WTC11 (cell line): ENCODE data around the gene RPL36AL. TPM values are rescaled to one million over a fixed set of nuclear protein-coding genes. Genes with fewer than 3 reads are reported as not detected.

Experiments
- ATAC-seq: fragments of 200-7000 bp; cut with Tn5 transposase; 2 replicates; pipeline ENCODE4 v1.10.0; 2021; ENCODE audit warnings: mild to moderate bottlenecking, moderate library complexity
- CTCF ChIA-PET: fragments of 300-600 bp; sonication (Branson Sonifier 250); formaldehyde crosslinking; loops from one replicate; lab custom pipeline; 2021; ENCODE audit warnings: antibody characterized with exemption; lab: Charles Lee
- POLR2A ChIA-PET: fragments of 350-600 bp; sonication (Branson Sonifier 250); formaldehyde crosslinking; loops from one replicate; lab custom pipeline; 2021; ENCODE audit warnings: antibody characterized with exemption; lab: Charles Lee
- DNase-seq: peaks from one replicate; pipeline ENCODE4 v3.0.0; 2021; ENCODE audit warnings: low spot score
- H3K27ac Mint-ChIP-seq: 2 replicates; pipeline ENCODE4 v1.8.0; 2021; ENCODE audit warnings: mixed read lengths
- H3K27me3 Mint-ChIP-seq: 2 replicates; pipeline ENCODE4 v1.8.0; 2021; ENCODE audit warnings: low read depth, mild to moderate bottlenecking, moderate library complexity, mixed read lengths
- H3K36me3 Mint-ChIP-seq: 2 replicates; pipeline ENCODE4 v1.8.0; 2021; ENCODE audit warnings: mixed read lengths
- H3K4me1 Mint-ChIP-seq: 2 replicates; pipeline ENCODE4 v1.8.0; 2022; ENCODE audit warnings: mixed read lengths
- H3K4me3 Mint-ChIP-seq: 2 replicates; pipeline ENCODE4 v1.8.0; 2021; ENCODE audit warnings: mild to moderate bottlenecking, moderate library complexity, mixed read lengths
- H3K9me3 Mint-ChIP-seq: 2 replicates; pipeline ENCODE4 v1.8.0; 2021; ENCODE audit warnings: mixed read lengths
- E2F5 ChIP-seq: sonication (generic); formaldehyde crosslinking; IDR thresholded peaks from 2 replicates; pipeline ENCODE4 v1.8.1; 2022; ENCODE audit warnings: mild to moderate bottlenecking, moderate library complexity, missing genetic modification reagents
- IRF2 ChIP-seq: sonication (generic); formaldehyde crosslinking; IDR thresholded peaks from 2 replicates; pipeline ENCODE4 v1.8.0; 2022; ENCODE audit warnings: low read depth, missing genetic modification reagents, borderline replicate concordance
- NFYB ChIP-seq: sonication (generic); formaldehyde crosslinking; conservative IDR thresholded peaks from 2 replicates; pipeline ENCODE4 v1.8.0; 2022; ENCODE audit warnings: low read depth, missing genetic modification reagents
- ZNF423 ChIP-seq: fragments of 250-450 bp; sonication (Bioruptor Pico); IDR thresholded peaks from 2 replicates; pipeline ENCODE4 v2.1.2; 2022; ENCODE audit warnings: mild to moderate bottlenecking, moderate library complexity
- total RNA-seq: library from RNA; stranded (reverse); gene quantifications from 3 replicates; pipeline ENCODE4 v1.2.3, GENCODE V29; 2021

Gene RPL36AL
- total RNA-seq, 1 experiment from 2014 or later: 212 TPM

GRCh38 chr14:49569281-49569680, 51.1 kb downstream of the RPL36AL start:
- Mint-ChIP-seq H3K36me3 (peaks cover 37% of the 10 kb centered on the region), H3K27me3 (no peaks in the 10 kb centered on the region; the same call in 1 of the 2 replicates), H3K27ac (no peak overlapping the region), H3K9me3 (peaks cover 17% of the 10 kb centered on the region), H3K4me1 (no peaks in the 10 kb centered on the region), H3K4me3 (no peak overlapping the region)
- no peak for TF ChIP-seq NFYB
- TF ChIP-seq ZNF423 (CRISPR knock-in tag): no peak
- no peak for TF ChIP-seq E2F5 (CRISPR knock-in tag)
- no peak for TF ChIP-seq IRF2 (CRISPR knock-in tag)
- ATAC-seq (no peak), DNase-seq (no peak)
- CTCF ChIA-PET: interaction anchor here (1.1 kb wide), 1 partner anchor 18 kb away, joined by 3 read pairs; no protein-coding TSS in a partner anchor
- POLR2A ChIA-PET: no interaction called here

Other genes with a start within 250 kb of the RPL36AL start
- 2,168 to 2,393 TPM (median 2,330 TPM) in 3 replicates for gene RPS29, start 34.2 kb downstream of the RPL36AL start, total RNA-seq
- gene LRR1, start 21.7 kb downstream of the RPL36AL start, total RNA-seq: 32.5 to 42.6 TPM (median 32.8 TPM) in 3 replicates
- gene MGAT2, start 173 bp upstream of the RPL36AL start, total RNA-seq: 24.5 to 27.7 TPM (median 25.2 TPM) in 3 replicates
- 19.9 to 22.8 TPM (median 22.5 TPM) in 3 replicates for gene DNAAF2, start 14.6 kb upstream of the RPL36AL start, total RNA-seq
- gene POLE2, start 67.6 kb upstream of the RPL36AL start, total RNA-seq: 24.0 to 24.6 TPM (median 24.4 TPM) in 3 replicates
- gene KLHDC1, start 72.5 kb upstream of the RPL36AL start, total RNA-seq: 0.16 TPM in 1 of 3 replicates, not detected in the others
- gene KLHDC2, start 147.5 kb upstream of the RPL36AL start, total RNA-seq: 38.7 to 47.6 TPM (median 42.5 TPM) in 3 replicates
- gene NEMF, start 232.2 kb upstream of the RPL36AL start, total RNA-seq: 50.1 to 51.2 TPM (median 50.1 TPM) in 3 replicates